A673 (cell line): Measurements from ENCODE around the gene UBE2J1. TPM values are rescaled to one million over a fixed set of nuclear protein-coding genes. Genes with fewer than 3 reads are reported as not detected.
A peak's percentile ranks its signal among the peaks of the same experiment; 100 is the strongest.

ENCODE experiments used
- BruUV-seq: library from RNA; stranded (reverse); fragments of 400-500 nt; replicated peaks from 2 replicates; lab custom pipeline; 2021; lab: Mats Ljungman, UMichigan
- CTCF ChIA-PET: fragments of 300-600 bp; sonication (Branson Sonifier 250); formaldehyde crosslinking; loops from one replicate; lab custom pipeline; 2022; ENCODE audit warnings: antibody characterized with exemption; lab: Charles Lee
- POLR2A ChIA-PET: fragments of 300-600 bp; sonication (Branson Sonifier 250); formaldehyde crosslinking; loops from one replicate; lab custom pipeline; 2022; ENCODE audit warnings: antibody characterized with exemption; ENCODE audit not compliant: low non-redundant PET; lab: Charles Lee
- DNase-seq: peaks from one replicate; pipeline ENCODE4 v3.0.0-alpha.2; 2015; ENCODE audit warnings: low spot score
- H3K27ac ChIP-seq: fragments of 200-600 bp; sonication (generic); 2 replicates; pipeline ENCODE4 v1.5.1; 2016; ENCODE audit warnings: mixed run types, low read depth, mild to moderate bottlenecking, mixed read lengths, antibody characterized with exemption, low read length; ENCODE audit not compliant: poor library complexity, severe bottlenecking
- H3K27me3 ChIP-seq: fragments of 200-600 bp; sonication (generic); replicated peaks from 2 replicates; pipeline ENCODE4 v1.6.1; 2017; ENCODE audit warnings: mixed run types, low read depth, mild to moderate bottlenecking, mixed read lengths, antibody characterized with exemption, low read length; ENCODE audit not compliant: insufficient read depth, poor library complexity
- H3K36me3 ChIP-seq: fragments of 200-600 bp; sonication (generic); 2 replicates; pipeline ENCODE4 v1.6.1; 2016; ENCODE audit warnings: mixed run types, mild to moderate bottlenecking, mixed read lengths, antibody characterized with exemption, low read length; ENCODE audit not compliant: insufficient read depth, poor library complexity, severe bottlenecking
- H3K4me1 ChIP-seq: fragments of 200-600 bp; sonication (generic); 2 replicates; pipeline ENCODE4 v1.6.1; 2017; ENCODE audit warnings: mixed run types, mild to moderate bottlenecking, mixed read lengths, antibody characterized with exemption, low read length; ENCODE audit not compliant: insufficient read depth, poor library complexity, severe bottlenecking
- H3K4me3 ChIP-seq: fragments of 200-600 bp; sonication (generic); 2 replicates; pipeline ENCODE4 v1.5.1; 2016; ENCODE audit warnings: low read depth, mixed run types, mild to moderate bottlenecking, mixed read lengths, low read length; ENCODE audit not compliant: poor library complexity, severe bottlenecking
- H3K9me3 ChIP-seq: fragments of 200-600 bp; sonication (generic); 2 replicates; pipeline ENCODE4 v1.6.1; 2016; ENCODE audit warnings: mixed run types, low read depth, mild to moderate bottlenecking, mixed read lengths, antibody characterized with exemption, low read length; ENCODE audit not compliant: poor library complexity, severe bottlenecking
- EZH2 ChIP-seq: fragments of 200-600 bp; sonication (generic); IDR thresholded peaks from 2 replicates; pipeline ENCODE4 v1.6.1; 2017; ENCODE audit warnings: borderline replicate concordance, low read depth, mild to moderate bottlenecking, mixed read lengths, antibody characterized with exemption, low read length; ENCODE audit not compliant: poor library complexity, severe bottlenecking
- intact Hi-C: fragments of 100-400 bp; cut with micrococcal nuclease; formaldehyde crosslinking; loops from one replicate; pipeline ENCODE4 v1.10.0; 2022; ENCODE audit not compliant: unreplicated experiment
- total RNA-seq: library from RNA; stranded (reverse); gene quantifications from 2 replicates; pipeline ENCODE4 v1.2.3, GENCODE V29; 2021
- TF ChIP-seq, protein P1 (sequence below): fragments of 300-800, 200-600 bp; sonication (generic); conservative IDR thresholded peaks from 2 replicates; pipeline ENCODE4 v1.5.1; 2017; ENCODE audit warnings: low read depth, mild to moderate bottlenecking, antibody characterized with exemption, low read length, moderate library complexity, mixed read lengths

UBE2J1 gene
- total RNA-seq, 1 experiment from 2014 or later = 36.1 TPM

DNA sequence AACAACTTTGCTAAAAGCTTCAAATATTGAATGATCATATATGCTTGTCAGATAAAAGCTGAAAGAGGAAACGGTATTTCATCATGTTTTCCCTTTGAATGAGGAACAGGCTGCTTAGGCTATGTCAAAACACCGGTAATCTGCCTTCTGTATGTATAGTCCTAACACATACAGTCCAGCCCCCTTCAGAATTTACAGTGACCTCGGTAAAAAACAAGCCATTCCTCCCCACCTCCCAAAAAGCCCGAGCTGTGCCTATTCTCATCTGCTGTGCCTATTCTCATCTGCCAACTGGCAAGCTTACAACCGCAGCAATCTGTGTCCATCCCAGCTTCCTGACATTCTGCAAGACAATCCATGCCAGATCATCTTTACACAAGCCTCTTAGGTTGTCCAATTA lies 26.8 kb upstream of the UBE2J1 start:
- POLR2A ChIA-PET = no interaction called here

GRCh38 chr6:89378628-89379027 lies 26.1 kb upstream of the UBE2J1 start:
- Histone ChIP-seq H3K4me3 (no peak overlapping the region), H3K9me3 (no peaks in the 10 kb centered on the region), H3K4me1 (no peaks in the 10 kb centered on the region), H3K27me3 (no peaks in the 10 kb centered on the region), H3K36me3 (no peaks in the 10 kb centered on the region), H3K27ac (no peak overlapping the region)
- intact Hi-C loops = no loop called here
- no peak for DNase-seq
- BruUV-seq = no TSS peak
- POLR2A ChIA-PET = no interaction called here
- CTCF ChIA-PET = no interaction called here
- no peak for TF ChIP-seq EZH2
- TF ChIP-seq, protein P1, sequence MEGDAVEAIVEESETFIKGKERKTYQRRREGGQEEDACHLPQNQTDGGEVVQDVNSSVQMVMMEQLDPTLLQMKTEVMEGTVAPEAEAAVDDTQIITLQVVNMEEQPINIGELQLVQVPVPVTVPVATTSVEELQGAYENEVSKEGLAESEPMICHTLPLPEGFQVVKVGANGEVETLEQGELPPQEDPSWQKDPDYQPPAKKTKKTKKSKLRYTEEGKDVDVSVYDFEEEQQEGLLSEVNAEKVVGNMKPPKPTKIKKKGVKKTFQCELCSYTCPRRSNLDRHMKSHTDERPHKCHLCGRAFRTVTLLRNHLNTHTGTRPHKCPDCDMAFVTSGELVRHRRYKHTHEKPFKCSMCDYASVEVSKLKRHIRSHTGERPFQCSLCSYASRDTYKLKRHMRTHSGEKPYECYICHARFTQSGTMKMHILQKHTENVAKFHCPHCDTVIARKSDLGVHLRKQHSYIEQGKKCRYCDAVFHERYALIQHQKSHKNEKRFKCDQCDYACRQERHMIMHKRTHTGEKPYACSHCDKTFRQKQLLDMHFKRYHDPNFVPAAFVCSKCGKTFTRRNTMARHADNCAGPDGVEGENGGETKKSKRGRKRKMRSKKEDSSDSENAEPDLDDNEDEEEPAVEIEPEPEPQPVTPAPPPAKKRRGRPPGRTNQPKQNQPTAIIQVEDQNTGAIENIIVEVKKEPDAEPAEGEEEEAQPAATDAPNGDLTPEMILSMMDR = no peak

More for the DNA sequence above, 26.8 kb upstream of the UBE2J1 start:
- Histone ChIP-seq H3K27me3 (no peaks in the 10 kb centered on the region), H3K4me3 (no peak overlapping the region), H3K9me3 (no peaks in the 10 kb centered on the region), H3K27ac (no peak overlapping the region), H3K36me3 (no peaks in the 10 kb centered on the region), H3K4me1 (no peaks in the 10 kb centered on the region)
- CTCF ChIA-PET = interaction anchor here (0.5 kb wide), 1 partner anchor 31 kb away, joined by 3 read pairs; no protein-coding TSS in a partner anchor
- BruUV-seq = no TSS peak
- TF ChIP-seq, protein P1 = no peak
- TF ChIP-seq EZH2 = no peak
- intact Hi-C loops = no loop called here
- no peak for DNase-seq

- ChIA-PET CTCF (no interaction called here), POLR2A (no interaction called here)
- no peaks in the 10 kb centered on the region for H3K27me3 ChIP-seq
- no TSS peak for BruUV-seq
- no peak for DNase-seq
- no peak overlapping the region for H3K4me3 ChIP-seq
- H3K27ac ChIP-seq = no peak overlapping the region
- intact Hi-C loops = no loop called here
- no peaks in the 10 kb centered on the region for H3K4me1 ChIP-seq
- no peak for TF ChIP-seq EZH2
- TF ChIP-seq, protein P1 = peak; percentile 39
- H3K36me3 ChIP-seq = no peaks in the 10 kb centered on the region
- H3K9me3 ChIP-seq = no peaks in the 10 kb centered on the region
These were observed 23.1 kb upstream of the UBE2J1 start for GRCh38 chr6:89375427-89376267.
